Placental pericyte (primary cell): ENCODE results near the gene IGFBP1. TPM values are rescaled to one million over a fixed set of nuclear protein-coding genes. Genes with fewer than 3 reads are reported as not detected.

ENCODE experiments used
- small RNA-seq: library from RNA; depleted of rRNA; stranded (forward); fragments of <200 nt; gene quantifications from one replicate; pipeline ENCODE3, GENCODE V24; 2012; ENCODE audit warnings: low replicate concordance
- total RNA-seq: library from RNA; depleted of rRNA; stranded (reverse); fragments of >200 nt; gene quantifications from 2 replicates; pipeline ENCODE4 v1.2.3, GENCODE V29; 2012

Gene IGFBP1
- 0.14 and 0.22 TPM in 2 replicates for total RNA-seq

DNA sequence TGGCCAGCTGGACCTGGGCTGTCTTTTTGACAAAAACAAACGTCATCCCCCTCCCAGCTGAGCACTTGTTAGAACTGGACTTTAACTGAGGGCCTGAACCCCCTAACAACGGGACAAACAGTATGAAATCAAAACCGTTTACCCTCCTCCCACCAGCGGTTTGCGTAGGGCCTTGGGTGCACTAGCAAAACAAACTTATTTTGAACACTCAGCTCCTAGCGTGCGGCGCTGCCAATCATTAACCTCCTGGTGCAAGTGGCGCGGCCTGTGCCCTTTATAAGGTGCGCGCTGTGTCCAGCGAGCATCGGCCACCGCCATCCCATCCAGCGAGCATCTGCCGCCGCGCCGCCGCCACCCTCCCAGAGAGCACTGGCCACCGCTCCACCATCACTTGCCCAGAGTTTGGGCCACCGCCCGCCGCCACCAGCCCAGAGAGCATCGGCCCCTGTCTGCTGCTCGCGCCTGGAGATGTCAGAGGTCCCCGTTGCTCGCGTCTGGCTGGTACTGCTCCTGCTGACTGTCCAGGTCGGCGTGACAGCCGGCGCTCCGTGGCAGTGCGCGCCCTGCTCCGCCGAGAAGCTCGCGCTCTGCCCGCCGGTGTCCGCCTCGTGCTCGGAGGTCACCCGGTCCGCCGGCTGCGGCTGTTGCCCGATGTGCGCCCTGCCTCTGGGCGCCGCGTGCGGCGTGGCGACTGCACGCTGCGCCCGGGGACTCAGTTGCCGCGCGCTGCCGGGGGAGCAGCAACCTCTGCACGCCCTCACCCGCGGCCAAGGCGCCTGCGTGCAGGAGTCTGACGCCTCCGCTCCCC is at the start of gene IGFBP1:
IGFBP1 (plus strand) TSS at position 304 of the 808 bp plus-strand sequence; CDS start at position 469, 165 bp downstream.

GRCh38 chr7:45873035-45873354 is 15.3 kb upstream of the IGFBP1 start, which contains the start of gene CCDC201:
Gene CCDC201 (minus strand): TSS chr7:45873082. CDS start chr7:45873007, 75 bp downstream.

GRCh38 chr7:45920502-45921380 is 32.5 kb downstream of the IGFBP1 start, which contains the start of gene IGFBP3:
Gene IGFBP3 (minus strand): TSS chr7:45921272. CDS start chr7:45921140, 132 bp downstream.

Small RNA genes lying within 50 kb of the gene (small RNA-seq; reads per million reads assigned to genes)
- gene RNU6-326P = not detected

Other genes with a start within 250 kb of the IGFBP1 start
- gene CCDC201, start 15.4 kb upstream of the IGFBP1 start, total RNA-seq = not detected in 2 replicates
- gene IGFBP3, start 32.8 kb downstream of the IGFBP1 start, total RNA-seq = 13.5 and 1,012 TPM in 2 replicates